ENCODE results near the gene LTO1.
"Not testable (repeated sequence)": the region's sequence is repeated elsewhere in the genome, so short reads cannot be mapped to it uniquely, and the experiment has no call there.

Gene LTO1

DNA sequence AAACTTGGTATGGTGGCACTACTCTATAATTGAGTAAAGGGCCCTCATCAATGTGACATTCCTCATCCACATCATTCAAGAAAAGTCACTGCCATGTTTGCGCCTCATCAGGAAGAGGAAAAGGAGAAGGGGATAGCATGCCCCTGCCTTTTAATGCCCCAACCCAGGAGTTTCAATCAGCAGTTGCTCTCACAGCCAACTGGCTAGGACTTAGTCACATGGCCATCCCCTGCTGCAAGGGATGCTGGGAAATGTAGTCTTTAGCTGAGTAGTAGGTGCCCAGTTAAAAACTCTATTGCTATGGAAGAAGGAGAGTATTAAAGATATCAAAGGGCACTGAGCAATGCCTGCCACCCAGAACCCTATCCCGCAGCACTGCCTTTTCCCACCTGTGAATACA, 45.1 kb downstream of the LTO1 start:
- peak; percentile 18 for DNase-seq

GRCh38 chr11:69627551-69627950, 47.6 kb downstream of the LTO1 start:
- DNase-seq: no peak

DNA sequence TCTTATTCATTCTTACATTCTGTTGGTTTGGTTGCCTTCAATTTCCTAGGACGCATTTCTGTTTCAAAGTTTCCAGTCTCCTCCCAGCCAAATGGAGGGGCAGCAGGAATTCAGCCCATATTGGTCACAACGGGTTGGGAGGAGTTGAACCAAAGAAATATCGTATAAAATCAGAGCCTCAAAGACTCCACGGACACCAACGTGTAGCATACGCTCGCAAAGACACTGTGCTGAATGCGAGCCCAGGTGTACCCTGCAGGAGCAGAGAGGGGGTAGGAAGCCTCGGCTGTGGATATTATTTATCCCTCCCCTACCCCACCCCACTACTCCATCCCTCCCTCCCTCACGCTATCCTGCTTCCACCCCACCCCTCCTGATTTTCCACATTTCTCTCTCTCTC, 49.7 kb downstream of the LTO1 start:
- no peak for DNase-seq

GRCh38 chr11:69624293-69624692, 50.9 kb downstream of the LTO1 start:
- no peak for DNase-seq

DNA sequence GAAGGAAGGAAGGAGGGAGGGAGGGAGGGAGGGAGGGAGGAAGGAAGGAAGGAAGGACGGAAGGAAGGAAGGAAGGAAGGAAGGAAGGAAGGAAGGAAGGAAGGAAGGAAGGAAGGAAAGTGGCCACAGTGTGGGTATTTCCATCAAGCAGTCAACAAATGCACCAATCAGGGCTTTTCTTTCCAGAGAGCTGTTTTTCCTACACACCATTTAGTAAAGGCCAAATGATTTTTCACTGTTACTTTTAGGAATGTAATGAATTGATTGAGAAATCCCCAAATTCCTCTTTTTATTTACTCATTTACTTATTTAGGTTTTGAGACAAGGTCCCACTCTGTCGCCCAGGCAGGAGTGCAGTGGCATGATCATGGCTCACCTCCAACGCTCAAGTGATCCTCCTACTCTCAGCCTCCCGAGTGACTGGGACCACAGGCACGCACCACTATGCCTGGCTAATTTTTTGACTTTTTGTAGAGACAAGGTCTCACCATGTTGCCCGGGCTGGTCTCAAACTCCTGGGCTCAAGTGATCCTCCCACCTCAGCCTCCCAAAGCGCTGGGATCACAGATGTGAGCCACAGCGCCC, 53.0 kb downstream of the LTO1 start:
- not testable (repeated sequence) for DNase-seq

DNA sequence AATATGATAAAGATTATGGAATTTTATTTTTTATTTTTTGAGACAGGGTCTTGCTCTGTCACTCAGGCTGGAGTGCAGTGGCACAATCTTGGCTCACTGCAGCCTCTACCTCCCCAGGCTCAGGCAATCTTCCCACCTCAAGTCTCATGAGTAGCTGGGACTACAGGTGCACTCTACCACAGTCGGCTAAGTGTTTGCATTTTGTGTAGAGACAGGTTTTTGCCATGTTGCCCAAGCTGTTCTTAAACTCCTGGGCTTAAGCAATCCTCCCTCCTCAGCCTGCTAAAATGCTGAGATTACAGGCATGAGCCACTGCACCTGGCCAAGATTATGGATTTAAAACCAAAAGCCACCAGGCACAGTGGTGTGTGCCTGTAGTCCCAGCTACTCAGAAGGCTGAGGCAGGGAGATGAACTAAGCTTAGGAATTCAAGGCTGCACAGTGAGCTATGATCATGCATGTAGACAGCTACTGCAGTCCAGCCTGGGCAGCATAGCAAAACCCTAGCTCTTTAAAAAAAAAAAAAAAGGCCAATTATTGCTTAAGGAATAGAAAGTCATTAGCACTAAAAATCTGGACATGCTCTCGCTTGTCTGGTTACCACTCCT, 54.4 kb downstream of the LTO1 start:
- no peak for DNase-seq

GRCh38 chr11:69618237-69618636, 56.9 kb downstream of the LTO1 start:
- DNase-seq: no peak

DNA sequence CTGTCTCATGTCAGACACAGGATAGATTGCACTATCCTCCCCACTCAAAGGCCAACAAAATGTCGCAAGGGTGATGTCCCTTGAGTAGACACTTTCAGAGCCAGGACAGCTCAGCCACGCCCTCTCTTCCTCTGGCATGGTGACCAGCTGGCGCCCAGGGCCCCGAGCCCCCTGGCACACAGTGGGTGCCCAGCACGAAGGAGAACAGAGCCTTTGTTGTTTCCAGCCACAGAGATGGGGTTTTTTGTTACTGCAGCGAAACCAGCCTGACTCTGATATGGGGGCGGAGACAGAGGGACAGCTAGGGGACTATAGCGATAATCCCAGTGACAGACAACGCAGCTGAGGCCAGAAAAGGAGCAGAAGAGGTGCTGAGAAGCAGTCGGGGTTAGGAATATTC, 57.5 kb downstream of the LTO1 start:
- DNase-seq: no peak

DNA sequence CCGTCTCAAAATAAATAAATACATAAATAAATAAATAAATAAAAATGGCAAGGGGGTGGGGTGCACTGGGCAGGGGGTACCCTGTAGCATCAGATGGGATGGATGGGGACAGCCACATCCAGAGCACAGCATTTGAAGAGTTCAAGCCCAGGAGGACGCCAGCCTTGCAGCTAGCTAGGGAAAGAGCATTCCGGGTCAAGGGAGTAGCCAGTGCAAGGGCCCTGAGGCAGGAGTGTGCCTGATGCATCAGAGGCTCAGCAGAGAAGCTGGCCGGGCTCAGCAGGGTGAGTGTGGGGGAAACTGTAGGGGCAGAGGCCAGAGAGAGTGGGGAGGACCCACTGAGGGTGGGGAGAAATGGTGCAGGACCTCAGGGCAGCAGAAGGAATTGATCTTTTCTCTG, 57.9 kb downstream of the LTO1 start:
- no peak for DNase-seq
